Calu3 (cell line): Measurements from ENCODE around the gene TRMT10B. TPM values are rescaled to one million over a fixed set of nuclear protein-coding genes. Genes with fewer than 3 reads are reported as not detected.

Experiments used
- BruUV-seq: library from RNA; stranded (reverse); fragments of 400-500 nt; replicated peaks from 2 replicates; lab custom pipeline; 2021; lab: Mats Ljungman, UMichigan
- CTCF ChIA-PET: fragments of 300-600 bp; sonication (Branson Sonifier 250); formaldehyde crosslinking; loops from one replicate; lab custom pipeline; 2022; ENCODE audit warnings: antibody characterized with exemption; lab: Charles Lee
- DNase-seq: peaks from one replicate; pipeline ENCODE4 v3.0.0; 2022
- H3K27ac Mint-ChIP-seq: one replicate; pipeline ENCODE4 v1.8.0; 2022; ENCODE audit warnings: mixed read lengths; ENCODE audit not compliant: unreplicated experiment
- H3K27me3 Mint-ChIP-seq: one replicate; pipeline ENCODE4 v1.8.0; 2022; ENCODE audit warnings: mixed read lengths; ENCODE audit not compliant: unreplicated experiment
- H3K36me3 Mint-ChIP-seq: one replicate; pipeline ENCODE4 v1.8.0; 2022; ENCODE audit warnings: mild to moderate bottlenecking, moderate library complexity, mixed read lengths; ENCODE audit not compliant: insufficient read depth, unreplicated experiment
- H3K4me1 Mint-ChIP-seq: one replicate; pipeline ENCODE4 v1.8.0; 2022; ENCODE audit warnings: mild to moderate bottlenecking, low read depth, mixed read lengths; ENCODE audit not compliant: unreplicated experiment
- H3K4me3 Mint-ChIP-seq: one replicate; pipeline ENCODE4 v1.8.0; 2022; ENCODE audit warnings: mild to moderate bottlenecking, low read depth, moderate library complexity, mixed read lengths; ENCODE audit not compliant: unreplicated experiment
- H3K9me3 Mint-ChIP-seq: one replicate; pipeline ENCODE4 v1.8.0; 2022; ENCODE audit warnings: low read depth, mixed read lengths; ENCODE audit not compliant: unreplicated experiment
- CTCF ChIP-seq: fragments of 200-600 bp; IDR thresholded peaks from one replicate; pipeline ENCODE4 v1.8.0; 2022; ENCODE audit warnings: antibody characterized with exemption; ENCODE audit not compliant: unreplicated experiment
- intact Hi-C: fragments of 100-400 bp; cut with micrococcal nuclease; formaldehyde crosslinking; loops from one replicate; pipeline ENCODE4 v1.10.0; 2022; ENCODE audit not compliant: unreplicated experiment
- total RNA-seq: library from RNA; stranded (reverse); gene quantifications from 2 replicates; pipeline ENCODE4 v1.2.3, GENCODE V29; 2022

TRMT10B gene
- total RNA-seq, 1 experiment from 2014 or later = 4.1 TPM

GRCh38 chr9:37827483-37828165 lies 74.0 kb downstream of the TRMT10B start:
- TF ChIP-seq CTCF = no peak
- no peaks in the 10 kb centered on the region for H3K36me3 Mint-ChIP-seq

More at GRCh38 chr9:37827483-37828165, 74.0 kb downstream of the TRMT10B start:
- no peak overlapping the region for H3K4me3 Mint-ChIP-seq
- no TSS peak for BruUV-seq
- CTCF ChIA-PET = interaction anchor here (0.5 kb wide), 1 partner anchor 134 kb away, joined by 3 read pairs; no protein-coding TSS in a partner anchor
- H3K27me3 Mint-ChIP-seq = no peaks in the 10 kb centered on the region
- DNase-seq = no peak
- H3K4me1 Mint-ChIP-seq = no peaks in the 10 kb centered on the region
- intact Hi-C loops = no loop called here
- no peaks in the 10 kb centered on the region for H3K9me3 Mint-ChIP-seq
- H3K27ac Mint-ChIP-seq = no peak overlapping the region

Other genes starting within 250 kb of the TRMT10B start
- gene FBXO10, start 177.4 kb upstream of the TRMT10B start, total RNA-seq = 0.94 and 1.1 TPM in 2 replicates
- gene TOMM5, start 161.2 kb upstream of the TRMT10B start, total RNA-seq = 49.3 and 55.8 TPM in 2 replicates
- gene FRMPD1, start 102.9 kb upstream of the TRMT10B start, total RNA-seq = not detected in 2 replicates
- gene EXOSC3, start 31.3 kb downstream of the TRMT10B start, total RNA-seq = 12.2 and 20.1 TPM in 2 replicates
- gene DCAF10, start 47.0 kb downstream of the TRMT10B start, total RNA-seq = 5.7 and 6.2 TPM in 2 replicates
- gene SLC25A51, start 150.3 kb downstream of the TRMT10B start, total RNA-seq = 9.3 and 10.3 TPM in 2 replicates